Renal pelvis (tissue), 4 donors: ENCODE results near the gene CDH4. TPM values are rescaled to one million over a fixed set of nuclear protein-coding genes. Genes with fewer than 3 reads are reported as not detected.
"Not testable (repeated sequence)": the region's sequence is repeated elsewhere in the genome, so short reads cannot be mapped to it uniquely, and the experiment has no call there.

ENCODE experiments used
- DNase-seq: peaks from one replicate; pipeline ENCODE4 v3.0.0-alpha.2; 2013
- polyA plus RNA-seq, 3 donors: library from polyadenylated mRNA; unstranded; fragments of 120-200 nt; gene quantifications; one replicate each; pipeline ENCODE4 v1.2.1, GENCODE V29; 2013; ENCODE audit not compliant: insufficient read length in 3 of 3

The CDH4 gene
- polyA plus RNA-seq, 3 donors = 8.4 to 9.5 (median 8.7) TPM

DNA sequence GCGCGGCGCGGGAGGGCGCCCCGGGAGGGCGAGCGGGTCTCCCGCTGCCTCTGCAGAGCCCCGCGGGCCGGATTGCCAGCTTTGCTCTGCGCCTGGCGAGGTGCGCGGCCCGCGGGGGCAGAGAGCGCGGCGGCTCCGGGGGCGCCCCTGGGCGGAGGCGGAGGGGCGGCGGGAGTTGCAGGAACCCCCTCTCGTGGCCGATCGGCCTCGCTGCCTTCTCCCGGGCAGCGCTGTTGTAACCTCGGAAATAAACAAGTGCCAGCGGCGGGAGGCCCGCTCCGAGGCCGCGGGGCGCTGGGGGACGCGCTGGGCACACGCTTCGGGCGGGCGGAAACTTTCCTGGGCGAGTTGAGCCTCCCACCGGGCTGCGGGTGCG, 1.2 kb downstream of the CDH4 start:
- DNase-seq = no peak

GRCh38 chr20:61253640-61254511, 1.8 kb downstream of the CDH4 start:
- DNase-seq = no peak

DNA sequence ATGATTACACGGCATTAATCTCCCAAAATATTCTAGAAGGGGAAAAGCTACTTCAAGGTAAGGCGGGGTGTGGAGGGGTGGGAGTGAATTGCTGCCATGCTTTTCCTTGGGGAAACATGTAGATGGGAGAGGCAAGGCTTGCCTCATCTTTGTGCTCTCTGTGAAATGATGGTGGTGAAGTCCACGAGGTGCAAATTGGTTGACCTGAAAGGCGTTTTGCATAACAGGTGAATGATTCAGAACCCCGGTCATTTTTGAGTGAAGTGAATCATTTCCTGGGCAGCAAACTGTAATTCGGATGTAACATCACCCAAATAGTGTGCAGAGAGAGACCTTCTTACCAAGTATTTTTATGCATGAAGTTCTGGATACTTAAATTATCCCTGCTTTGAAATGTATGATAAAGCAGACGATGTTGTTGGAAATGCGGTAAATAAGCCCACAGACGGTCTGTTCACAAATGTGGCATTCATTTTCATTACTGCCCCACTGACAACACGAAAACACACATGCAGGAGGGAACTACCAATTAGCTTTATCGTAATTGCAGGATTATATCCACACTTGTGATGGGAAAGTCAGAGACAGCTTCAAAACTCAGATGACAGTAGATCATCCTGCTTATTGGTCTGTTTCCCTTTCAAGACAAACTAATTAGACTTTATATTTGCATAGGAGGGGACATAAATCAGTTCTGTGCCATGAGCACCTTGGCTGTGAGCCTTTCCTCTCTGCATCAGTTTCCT, 3.0 kb downstream of the CDH4 start:
- no peak for DNase-seq

DNA sequence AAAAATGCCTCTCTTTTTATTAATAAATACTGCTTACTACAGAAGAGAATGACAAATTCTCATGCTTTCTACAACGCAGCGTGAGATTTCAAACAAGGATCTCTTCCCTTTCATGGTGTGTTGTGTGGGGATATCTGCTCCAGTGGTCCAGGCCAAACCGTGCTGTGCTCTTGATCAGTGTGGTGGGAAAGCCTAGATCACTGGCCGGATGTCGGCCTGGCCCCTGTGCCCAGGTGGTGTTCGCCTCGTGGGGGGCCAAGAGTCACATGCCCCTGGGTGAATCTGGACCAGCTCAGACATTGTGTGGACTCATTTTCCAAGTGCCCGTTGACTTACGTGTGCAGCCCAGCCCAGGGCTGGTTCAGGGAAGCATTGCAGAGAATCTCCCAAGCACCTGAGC, 4.3 kb downstream of the CDH4 start:
- DNase-seq = no peak

- no peak for DNase-seq
These were observed 4.8 kb downstream of the CDH4 start for GRCh38 chr20:61256824-61257223.

- DNase-seq = no peak
These were observed 5.5 kb downstream of the CDH4 start for GRCh38 chr20:61257611-61258010.

DNA sequence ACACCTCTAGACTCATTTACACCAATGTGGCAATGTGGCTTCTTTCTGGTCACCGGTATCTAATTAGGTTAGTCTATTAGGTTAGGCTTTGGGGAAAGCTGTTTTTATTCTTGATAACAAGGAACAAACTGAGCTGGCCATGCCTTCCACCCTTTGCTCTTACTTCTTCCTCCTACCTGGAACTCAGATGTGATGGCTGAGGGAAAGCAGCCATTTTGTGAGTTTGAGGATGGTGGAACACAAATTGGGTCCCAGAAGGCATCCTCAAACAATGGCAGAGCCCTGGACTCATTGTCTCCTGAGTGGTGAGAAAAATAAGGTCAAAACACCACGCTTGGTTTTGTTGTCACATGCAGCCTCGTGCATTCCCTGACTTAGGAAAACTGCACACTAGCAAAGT, 7.7 kb downstream of the CDH4 start:
- no peak for DNase-seq

DNA sequence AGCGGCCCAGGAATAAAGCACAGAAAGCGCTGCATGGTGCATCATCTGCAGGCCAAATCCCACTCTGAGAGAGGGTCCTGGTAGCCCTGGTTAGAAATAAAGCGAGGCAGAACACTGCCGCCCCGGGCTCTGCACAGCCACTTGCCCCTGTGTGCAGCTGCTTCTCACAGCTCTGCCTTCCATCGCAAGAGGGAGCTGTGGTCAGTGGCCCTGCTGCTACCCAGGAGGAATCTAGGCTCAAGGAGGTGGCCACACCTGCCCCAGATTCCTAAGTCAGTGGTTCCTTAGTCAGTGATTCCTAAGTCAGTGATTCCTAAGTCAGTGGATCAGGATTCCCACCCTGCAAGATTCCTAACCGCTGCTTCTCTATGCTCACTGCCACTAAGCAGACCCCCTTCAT, 8.8 kb downstream of the CDH4 start:
- no peak for DNase-seq

- no peak for DNase-seq
These were observed 10.0 kb downstream of the CDH4 start for GRCh38 chr20:61262036-61262435.

DNA sequence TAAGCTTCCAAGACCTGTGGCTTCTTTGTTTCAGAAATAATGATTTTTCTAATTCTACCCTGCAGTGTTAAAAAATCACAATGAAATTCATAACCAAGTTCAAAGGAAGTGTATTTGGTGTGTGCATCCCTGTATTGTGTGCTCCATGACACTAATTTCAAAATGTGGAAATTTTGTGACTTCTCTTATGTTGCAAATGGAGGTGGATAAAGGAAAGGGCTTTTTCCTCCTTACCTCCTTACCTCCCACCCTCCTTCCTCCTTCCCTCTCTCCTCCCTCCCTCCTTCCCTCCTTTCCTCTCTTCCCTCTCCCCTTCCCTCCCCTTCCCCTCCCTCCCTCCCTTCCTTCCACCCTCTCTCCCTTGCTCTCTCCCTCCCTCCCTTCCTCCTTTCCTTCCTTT, 10.5 kb downstream of the CDH4 start:
- DNase-seq = no peak

- DNase-seq = no peak
These were observed 11.1 kb downstream of the CDH4 start for GRCh38 chr20:61263084-61263695.

DNA sequence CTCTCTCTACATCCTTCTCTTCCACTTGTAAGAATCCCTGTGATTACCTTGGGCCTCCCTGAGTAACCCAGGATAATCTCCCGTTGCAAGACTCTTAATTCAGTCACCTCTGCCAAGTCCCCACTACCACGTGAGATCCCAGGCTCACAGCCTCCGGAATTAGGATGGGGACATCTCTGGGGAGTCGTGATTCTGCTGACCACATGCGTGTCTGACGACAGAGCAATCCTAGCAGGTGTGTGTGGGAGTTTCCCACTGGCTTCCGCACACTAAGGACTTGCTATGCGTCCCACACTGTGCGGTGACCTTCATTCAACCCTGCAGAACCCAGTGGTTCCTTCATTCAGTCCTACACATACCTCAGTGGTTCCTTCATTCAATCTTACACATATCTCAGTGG, 11.9 kb downstream of the CDH4 start:
- no peak for DNase-seq

- no peak for DNase-seq
These were observed 15.2 kb downstream of the CDH4 start for GRCh38 chr20:61267241-61267640.

DNA sequence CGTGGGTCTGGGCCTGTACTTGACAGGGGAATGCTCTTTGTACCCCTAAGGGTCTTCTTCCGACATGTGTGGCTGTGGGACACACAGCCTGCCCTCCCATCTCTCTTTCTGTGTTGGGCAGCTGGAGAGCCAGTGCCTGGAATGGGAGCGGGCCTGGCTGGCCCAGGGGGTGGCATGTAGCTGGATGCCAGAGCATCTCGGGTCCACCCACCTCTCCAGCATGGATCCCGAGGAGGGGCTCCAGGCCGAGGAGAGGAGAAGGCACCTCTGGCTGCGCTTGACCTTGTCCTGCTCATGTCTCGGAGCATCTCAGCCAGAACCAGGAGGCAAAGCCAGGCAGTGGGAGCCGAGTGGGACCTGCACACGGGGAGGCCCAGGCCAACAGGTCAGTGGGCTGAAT, 16.0 kb downstream of the CDH4 start:
- DNase-seq = no peak

DNA sequence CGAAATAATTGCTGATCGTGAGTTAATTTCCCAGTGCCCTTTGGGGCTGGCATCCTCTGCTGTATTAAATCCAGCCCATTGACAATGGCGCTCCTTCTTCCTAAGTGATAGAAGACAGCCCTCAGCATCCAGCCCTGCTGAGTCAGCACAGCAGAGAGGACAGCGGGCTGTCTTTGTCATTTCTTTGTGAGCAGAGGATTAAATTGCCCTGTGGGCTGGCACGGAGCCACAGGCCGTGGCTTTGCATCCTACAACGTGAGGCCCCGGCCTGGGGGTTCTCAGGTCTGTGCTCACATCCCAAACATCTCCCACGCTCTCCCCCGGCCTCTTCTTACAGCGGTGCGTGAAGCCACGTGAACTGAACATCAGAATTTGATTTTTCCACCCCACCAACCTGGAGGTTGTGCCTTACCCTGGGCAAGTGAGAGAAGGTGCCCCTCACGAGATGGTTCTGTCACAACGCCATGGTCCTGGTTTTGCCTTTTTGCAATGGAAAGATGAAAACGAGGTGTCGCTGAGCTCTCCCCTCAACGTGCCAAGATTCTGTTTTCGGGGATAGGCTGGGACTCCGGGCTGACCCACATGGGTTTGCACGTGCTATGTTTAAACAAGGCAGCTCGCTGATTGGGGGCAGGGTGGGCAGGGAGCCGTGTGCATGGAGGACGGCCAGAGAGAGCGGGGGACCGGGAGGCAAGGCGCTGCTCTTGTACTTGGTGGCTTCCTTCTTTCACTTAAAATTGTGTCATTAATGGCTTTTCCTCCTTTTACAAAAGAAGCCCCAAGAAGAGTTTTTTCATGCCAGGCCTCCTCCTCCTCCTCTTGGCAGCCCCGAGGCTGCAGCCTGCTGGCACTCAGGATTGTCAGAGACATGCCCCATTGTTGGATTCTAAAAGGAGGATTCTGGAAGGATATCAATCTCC, 19.5 kb downstream of the CDH4 start:
- DNase-seq = no peak

- DNase-seq = not testable (repeated sequence)
These were observed 21.0 kb downstream of the CDH4 start for GRCh38 chr20:61273024-61273423.

DNA sequence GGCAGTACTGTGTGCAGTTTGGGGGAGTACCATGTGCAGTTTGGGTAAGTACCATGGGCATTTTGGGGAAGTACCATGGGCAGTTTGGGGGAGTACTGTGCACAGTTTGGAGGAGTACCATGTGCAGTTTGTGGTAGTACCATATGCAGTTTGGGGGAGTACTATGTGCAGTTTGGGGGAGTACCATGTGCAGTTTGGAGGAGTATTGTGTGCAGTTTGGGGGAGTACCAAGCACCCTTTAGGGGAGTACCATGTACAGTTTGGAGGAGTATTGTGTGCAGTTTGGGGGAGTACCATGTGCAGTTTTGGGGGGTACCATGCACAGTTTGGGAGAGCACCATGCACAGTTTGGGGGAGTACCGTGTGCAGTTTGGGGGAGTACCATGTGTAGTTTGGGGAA, 21.6 kb downstream of the CDH4 start:
- not testable (repeated sequence) for DNase-seq

DNA sequence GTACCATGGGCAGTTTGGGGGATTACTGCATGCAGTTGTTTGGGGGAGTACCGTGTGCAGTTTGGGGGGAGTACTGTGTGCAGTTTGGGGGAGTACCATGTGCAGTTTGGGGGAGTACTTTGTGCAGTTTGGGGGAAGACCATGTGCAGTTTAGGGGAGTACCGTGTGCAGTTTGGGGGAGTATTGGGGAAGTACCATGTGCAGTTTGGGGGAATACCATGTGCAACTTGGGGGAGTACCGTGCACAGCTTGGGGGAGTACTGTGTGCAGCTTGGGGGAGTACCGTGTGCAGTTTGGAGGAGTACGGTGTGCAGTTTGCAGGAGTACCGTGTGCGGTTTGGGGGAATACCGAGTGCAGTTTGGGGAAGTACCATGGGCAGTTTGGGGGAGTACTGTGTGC, 22.3 kb downstream of the CDH4 start:
- no peak for DNase-seq

DNA sequence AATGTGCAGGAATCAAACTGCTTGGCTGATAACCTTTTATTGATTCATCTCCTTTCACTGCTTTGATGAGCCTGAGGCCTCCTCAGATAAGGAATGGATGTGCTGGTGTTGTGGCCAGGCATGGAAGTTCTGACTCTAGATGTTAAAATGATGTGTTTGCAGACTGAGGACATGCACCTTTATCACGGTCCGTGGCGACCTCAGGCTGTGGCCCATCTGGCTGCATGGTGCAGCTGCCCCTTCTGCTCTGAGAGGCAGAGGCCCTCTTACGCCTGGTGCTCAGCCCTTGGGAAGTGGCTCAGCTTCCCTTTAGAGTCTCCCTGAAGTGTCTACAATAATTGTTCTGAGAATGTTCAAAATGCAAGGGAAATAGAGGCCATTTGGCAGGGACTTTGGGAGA, 26.2 kb downstream of the CDH4 start:
- no peak for DNase-seq

- DNase-seq = no peak
These were observed 27.6 kb downstream of the CDH4 start for GRCh38 chr20:61279621-61280150.

GRCh38 chr20:61280217-61280980, 28.3 kb downstream of the CDH4 start:
- DNase-seq = no peak
